Measurements from ENCODE around the gene ARMC8.

ARMC8 gene

GRCh38 chr3:138202945-138203701, 16.0 kb downstream of the ARMC8 start:
- DNase-seq: no peak

GRCh38 chr3:138203938-138204337, 16.8 kb downstream of the ARMC8 start:
- no peak for DNase-seq

- DNase-seq: peak; percentile 36
Observed at GRCh38 chr3:138205527-138205926, 18.4 kb downstream of the ARMC8 start.

GRCh38 chr3:138206196-138206595, 19.1 kb downstream of the ARMC8 start:
- no peak for DNase-seq

- no peak for DNase-seq
Observed at GRCh38 chr3:138210528-138210927, 23.4 kb downstream of the ARMC8 start.

- no peak for DNase-seq
Observed at GRCh38 chr3:138213398-138214085, 26.4 kb downstream of the ARMC8 start.

DNA sequence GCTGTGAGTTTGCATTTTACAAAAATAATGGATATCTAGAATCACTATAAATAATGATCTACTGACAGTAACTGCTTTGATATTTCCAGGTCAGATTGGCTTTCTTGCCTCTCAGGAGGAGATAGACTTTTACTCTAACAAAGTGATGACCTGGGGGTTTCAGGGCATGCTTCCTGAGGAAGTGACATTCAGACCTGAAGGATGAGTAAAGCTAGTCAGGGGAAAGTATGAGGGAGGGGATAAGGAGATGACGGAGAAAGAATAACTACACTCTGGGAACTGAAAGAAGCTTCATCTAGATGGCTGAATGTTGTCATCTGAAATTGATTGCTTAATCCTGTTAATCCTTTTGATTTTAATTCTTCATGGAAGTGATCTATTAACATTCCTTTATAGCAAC, 32.2 kb downstream of the ARMC8 start:
- no peak for DNase-seq

GRCh38 chr3:138220242-138220641, 33.1 kb downstream of the ARMC8 start:
- no peak for DNase-seq

GRCh38 chr3:138220788-138221187, 33.7 kb downstream of the ARMC8 start:
- DNase-seq: no peak

DNA sequence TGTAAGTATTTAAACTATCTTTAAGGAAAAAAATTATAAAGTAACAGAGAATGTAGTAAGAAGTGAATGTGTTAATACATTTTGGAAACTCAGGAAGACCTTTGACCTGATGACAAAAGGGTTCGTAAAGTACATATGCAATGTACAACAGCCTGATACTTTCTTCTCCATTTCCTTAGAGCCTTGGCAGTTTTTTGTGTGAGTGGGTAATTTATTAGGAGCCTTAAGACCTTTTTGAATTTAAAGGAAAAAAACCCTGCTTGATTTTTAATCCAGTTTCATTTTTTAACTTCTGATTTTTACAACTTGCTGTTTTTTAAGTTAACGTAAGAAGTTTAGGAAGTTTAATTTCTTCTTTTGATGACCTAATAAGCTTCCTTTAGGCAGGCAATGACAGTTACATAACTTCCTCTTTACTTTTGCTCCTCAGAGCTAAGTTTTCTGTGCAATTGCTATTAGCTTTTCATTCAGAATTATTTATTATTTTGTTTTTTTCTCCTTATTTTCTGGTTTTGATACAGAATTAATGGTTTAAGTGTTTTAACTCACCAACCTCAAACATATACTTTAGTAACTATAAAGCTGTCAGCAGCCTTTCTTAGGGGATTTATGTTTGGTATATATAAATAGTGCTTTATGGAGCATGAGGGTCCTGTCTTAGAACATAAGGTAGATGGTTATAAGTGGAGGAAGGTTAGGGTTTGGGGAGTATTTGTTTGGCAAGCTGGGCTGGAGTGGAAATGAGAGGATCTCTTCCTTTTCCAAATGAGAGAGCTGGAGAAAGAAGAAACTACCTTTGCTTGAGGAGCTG, 35.2 kb downstream of the ARMC8 start:
- DNase-seq: no peak

DNA sequence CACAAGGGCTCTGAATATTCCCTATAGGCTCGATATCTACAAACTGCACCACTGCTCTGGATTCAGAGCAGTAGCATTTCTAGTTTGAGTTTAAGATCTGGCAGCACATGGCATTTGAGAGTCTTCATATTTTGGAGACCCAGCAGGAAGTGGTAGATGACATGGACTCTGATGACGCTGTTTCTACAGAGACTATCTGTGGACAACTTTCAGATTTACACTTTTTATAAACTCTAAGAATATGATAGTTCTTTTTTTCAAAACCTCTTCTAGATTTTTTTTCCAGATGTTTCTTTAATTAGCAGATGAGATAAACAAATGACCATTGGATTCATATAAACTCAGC, 35.8 kb downstream of the ARMC8 start:
- no peak for DNase-seq

GRCh38 chr3:138227650-138228049, 40.5 kb downstream of the ARMC8 start:
- peak; percentile 22 for DNase-seq

DNA sequence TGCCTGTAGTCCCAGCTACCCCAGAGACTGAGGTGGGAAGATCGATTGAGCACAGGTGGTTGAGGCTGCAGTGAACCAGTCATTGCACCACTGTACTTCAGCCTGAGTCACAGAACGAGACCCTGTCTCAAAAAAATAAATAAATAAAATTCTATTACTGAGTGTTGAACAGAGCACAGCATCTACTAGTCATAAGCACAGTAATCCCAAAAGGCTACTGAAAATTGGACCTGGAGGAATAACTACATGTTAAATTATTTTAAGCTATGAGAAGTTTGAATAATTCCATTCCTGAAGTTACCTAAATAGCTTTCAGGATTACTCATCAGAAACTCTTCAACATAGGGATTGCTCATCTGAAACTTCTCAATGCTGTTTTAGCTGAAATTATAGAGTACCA, 43.4 kb downstream of the ARMC8 start:
- no peak for DNase-seq

DNA sequence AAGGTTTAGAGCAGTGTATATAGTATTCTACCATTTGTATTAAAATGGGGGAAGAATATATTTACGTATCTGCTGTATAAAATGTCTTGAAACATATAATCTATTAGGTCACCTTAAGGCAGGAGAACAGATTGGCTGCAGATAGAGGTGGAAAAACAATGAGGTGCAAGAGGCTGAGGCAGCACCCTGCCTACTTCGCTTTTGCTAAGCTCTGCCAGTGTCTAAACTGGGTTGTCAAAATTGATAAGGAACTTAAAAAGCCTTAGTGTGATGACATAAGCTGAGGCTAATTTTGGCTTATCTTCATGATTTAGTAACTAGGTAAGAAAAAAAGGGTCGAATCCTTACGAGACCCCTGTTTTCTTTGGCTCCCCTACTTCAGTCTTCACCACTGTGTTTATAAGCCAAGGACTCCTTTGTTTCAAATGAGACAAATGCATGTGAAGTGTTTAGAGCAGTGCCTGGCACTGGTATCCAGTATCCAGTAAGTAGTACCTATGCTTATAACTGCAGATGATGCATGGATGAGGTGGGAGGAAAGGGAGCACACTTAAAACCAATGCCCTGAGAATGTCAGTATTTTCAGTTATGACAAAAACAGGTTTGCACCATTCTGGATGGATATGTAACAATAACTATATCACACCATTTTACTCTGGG, 45.7 kb downstream of the ARMC8 start:
- no peak for DNase-seq

DNA sequence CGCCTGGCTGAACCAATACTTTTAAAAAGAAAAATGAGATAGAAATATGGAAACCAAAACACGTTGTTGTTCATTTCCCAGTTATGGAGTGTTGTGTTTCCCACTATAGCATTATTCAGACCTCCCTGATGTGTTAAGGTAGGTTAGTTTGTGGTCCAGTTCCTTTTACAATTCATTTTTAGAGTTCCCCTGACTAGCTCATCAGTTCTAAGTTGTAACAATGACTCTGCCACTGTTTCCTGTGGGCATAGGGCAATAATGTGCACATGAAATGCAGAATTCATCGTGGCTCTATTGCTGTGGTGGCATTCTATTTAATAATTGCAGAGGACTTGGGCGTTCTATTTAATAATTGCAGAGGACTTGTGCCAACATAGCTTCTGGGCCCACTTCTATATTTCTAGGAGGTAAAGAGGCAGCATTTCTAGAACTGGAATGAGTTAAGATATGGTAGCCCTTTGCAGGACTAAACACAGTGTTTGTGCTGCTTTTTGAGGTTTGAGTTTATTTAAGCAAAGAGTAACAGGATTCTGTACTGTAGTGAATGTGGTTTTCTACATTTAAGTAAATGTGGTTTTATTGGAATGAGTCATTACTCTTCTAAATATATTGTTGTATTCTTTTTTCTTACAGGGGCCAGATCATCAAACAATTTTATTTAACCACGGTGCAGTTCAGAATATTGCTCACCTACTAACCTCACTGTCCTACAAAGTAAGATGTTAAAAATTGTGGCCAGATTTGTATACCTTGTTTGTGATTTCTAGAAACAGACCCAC, 47.5 kb downstream of the ARMC8 start:
- no peak for DNase-seq

- DNase-seq: no peak
Observed at GRCh38 chr3:138238711-138239110, 51.6 kb downstream of the ARMC8 start.

DNA sequence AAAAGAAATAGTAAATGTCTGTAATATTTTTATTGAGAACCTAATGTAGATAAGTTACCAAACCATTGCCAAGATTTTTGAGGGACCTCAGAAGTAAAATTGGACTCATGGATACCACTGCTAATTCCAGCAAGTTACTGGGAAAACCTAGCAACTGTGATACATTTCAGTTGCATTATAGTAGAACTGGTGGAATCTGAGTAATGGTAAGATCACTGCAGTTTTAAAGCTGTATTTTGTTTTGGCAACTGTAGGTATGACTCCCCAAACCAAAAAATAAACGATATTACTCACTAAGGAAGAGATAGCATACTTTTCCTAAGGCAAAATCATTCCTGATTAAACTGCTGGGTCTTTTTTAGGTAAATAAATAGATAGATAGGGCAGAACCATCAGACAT, 54.0 kb downstream of the ARMC8 start:
- DNase-seq: peak; percentile 19

GRCh38 chr3:138241676-138242075, 54.6 kb downstream of the ARMC8 start:
- DNase-seq: no peak

DNA sequence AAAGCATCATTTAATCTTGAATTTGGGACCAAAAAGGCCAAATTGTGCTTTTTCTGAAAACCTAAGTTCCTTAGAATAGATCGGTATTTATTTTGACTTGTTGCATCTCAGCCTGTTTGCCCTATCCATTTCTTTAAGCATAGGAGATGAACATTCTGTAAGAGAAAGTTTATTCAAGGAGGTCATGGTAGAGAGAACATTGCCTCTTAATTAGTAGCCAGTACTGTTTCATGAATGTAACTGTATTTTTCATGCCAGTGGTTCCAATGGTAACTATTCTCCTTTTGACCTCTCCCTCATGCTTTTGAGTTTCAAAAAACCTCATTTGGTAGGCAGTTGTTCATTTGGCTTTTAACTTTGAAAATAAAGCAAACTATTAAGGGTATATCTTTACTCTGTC, 55.4 kb downstream of the ARMC8 start:
- DNase-seq: no peak

- no peak for DNase-seq
Observed at GRCh38 chr3:138245026-138245425, 57.9 kb downstream of the ARMC8 start.

DNA sequence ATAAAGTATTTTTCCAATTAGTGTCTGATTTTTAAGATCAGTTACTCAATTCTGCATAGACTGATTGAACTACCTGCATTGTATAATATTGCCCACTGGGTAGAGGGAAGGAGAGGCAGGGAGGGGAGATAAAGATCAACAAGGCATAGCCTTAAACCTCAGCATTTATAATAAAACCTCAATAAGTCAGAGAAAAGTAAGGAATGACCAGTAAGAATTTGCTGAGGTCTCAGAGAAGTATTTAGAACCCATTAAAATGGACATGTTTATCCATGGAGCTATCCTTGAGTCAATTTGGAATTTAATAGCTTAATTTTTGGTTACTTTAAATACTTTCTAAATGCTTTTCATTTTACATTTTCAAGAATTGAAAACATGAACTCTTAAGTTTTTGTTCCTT, 62.5 kb downstream of the ARMC8 start:
- no peak for DNase-seq

- DNase-seq: no peak
Observed at GRCh38 chr3:138253609-138254008, 66.5 kb downstream of the ARMC8 start.

- DNase-seq: no peak
Observed at GRCh38 chr3:138254216-138254615, 67.1 kb downstream of the ARMC8 start.

Data from NCI-H226 (cell line).